Activated CD4-positive, alpha-beta T cell treated with anti-CD3 and anti-CD28 coated beads for 36 hours (primary cell): ENCODE data around the gene PXYLP1. TPM values are rescaled to one million over a fixed set of nuclear protein-coding genes. Genes with fewer than 3 reads are reported as not detected.

Experiments
- ATAC-seq: fragments of 200-7000 bp; cut with Tn5 transposase; one replicate; pipeline ENCODE4 v1.10.0; 2021; ENCODE audit warnings: mild to moderate bottlenecking, moderate library complexity
- CTCF ChIA-PET: fragments of 350-600 bp; sonication (Branson Sonifier 250); formaldehyde crosslinking; loops from one replicate; lab custom pipeline; 2021; ENCODE audit warnings: antibody characterized with exemption; lab: Charles Lee
- POLR2A ChIA-PET: fragments of 350-600 bp; sonication (Branson Sonifier 250); formaldehyde crosslinking; loops from one replicate; lab custom pipeline; 2021; ENCODE audit warnings: antibody characterized with exemption, inconsistent platforms; lab: Charles Lee
- DNase-seq: peaks from one replicate; pipeline ENCODE4 v3.0.0-alpha.2; 2020
- H3K27ac Mint-ChIP-seq: one replicate; pipeline ENCODE4 v1.8.0; 2021; ENCODE audit warnings: mixed read lengths
- H3K27me3 Mint-ChIP-seq: one replicate; pipeline ENCODE4 v1.8.0; 2021; ENCODE audit warnings: mixed read lengths
- H3K36me3 Mint-ChIP-seq: one replicate; pipeline ENCODE4 v1.8.0; 2021; ENCODE audit warnings: low read depth, mixed read lengths
- H3K4me1 Mint-ChIP-seq: one replicate; pipeline ENCODE4 v1.8.0; 2021; ENCODE audit warnings: mixed read lengths
- H3K4me3 Mint-ChIP-seq: one replicate; pipeline ENCODE4 v1.8.0; 2021; ENCODE audit warnings: mild to moderate bottlenecking, moderate library complexity, mixed read lengths
- H3K9me3 Mint-ChIP-seq: one replicate; pipeline ENCODE4 v1.8.0; 2021; ENCODE audit warnings: low read depth, mixed read lengths
- intact Hi-C, 2 experiments: fragments of 100-400 bp; cut with DNase I in 1 of 2; cut with micrococcal nuclease in 1 of 2; formaldehyde crosslinking; loops; one replicate each; pipeline versions ENCODE4 v1.14.2 to v1.15.1; 2022 to 2024; cut with DNase I, micrococcal nuclease
- total RNA-seq, 2 experiments: library from RNA; stranded (reverse); gene quantifications; one replicate each; pipeline ENCODE4 v1.2.3, GENCODE V29; 2021

Gene PXYLP1
- total RNA-seq, 2 experiments from 2014 or later: 10.3 to 12.2 TPM

DNA sequence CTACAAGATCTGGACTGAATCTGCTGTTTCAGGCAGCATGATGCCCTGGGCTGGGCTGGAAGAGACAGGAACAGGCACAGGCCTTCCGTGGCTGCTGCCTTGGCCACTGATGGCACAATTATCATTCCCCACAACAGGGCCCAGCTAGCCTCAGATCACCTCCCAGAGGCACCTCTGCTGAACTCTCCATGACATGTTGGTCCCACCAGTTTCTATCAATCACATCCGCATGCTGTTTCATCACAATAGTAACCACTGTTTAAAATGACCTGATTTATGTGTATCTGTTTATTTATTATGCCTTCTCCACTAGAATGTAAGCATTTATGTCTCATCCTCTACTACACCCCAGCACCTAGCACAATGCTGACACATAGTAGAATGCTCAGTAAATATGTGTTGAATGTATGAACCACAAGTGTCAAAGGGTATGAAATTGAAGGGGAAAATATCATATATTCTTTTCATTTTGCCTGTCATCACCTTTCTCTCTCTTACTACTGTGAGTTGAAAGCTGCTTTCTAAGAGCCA, 104.0 kb downstream of the PXYLP1 start:
- POLR2A ChIA-PET: no interaction called here
- intact Hi-C loops: no loop called here
- Mint-ChIP-seq H3K27me3 (peaks cover 5% of the 10 kb centered on the region), H3K4me3 (no peak overlapping the region), H3K36me3 (no peaks in the 10 kb centered on the region), H3K4me1 (peaks cover 6% of the 10 kb centered on the region), H3K9me3 (no peaks in the 10 kb centered on the region), H3K27ac (no peak overlapping the region)
- DNase-seq (no peak), ATAC-seq (no peak)
- CTCF ChIA-PET: interaction anchor here (0.6 to 1.5 kb wide), 4 partner anchors 12 to 508 kb away, joined by 3 to 4 read pairs (median 3); no protein-coding TSS in a partner anchor

DNA sequence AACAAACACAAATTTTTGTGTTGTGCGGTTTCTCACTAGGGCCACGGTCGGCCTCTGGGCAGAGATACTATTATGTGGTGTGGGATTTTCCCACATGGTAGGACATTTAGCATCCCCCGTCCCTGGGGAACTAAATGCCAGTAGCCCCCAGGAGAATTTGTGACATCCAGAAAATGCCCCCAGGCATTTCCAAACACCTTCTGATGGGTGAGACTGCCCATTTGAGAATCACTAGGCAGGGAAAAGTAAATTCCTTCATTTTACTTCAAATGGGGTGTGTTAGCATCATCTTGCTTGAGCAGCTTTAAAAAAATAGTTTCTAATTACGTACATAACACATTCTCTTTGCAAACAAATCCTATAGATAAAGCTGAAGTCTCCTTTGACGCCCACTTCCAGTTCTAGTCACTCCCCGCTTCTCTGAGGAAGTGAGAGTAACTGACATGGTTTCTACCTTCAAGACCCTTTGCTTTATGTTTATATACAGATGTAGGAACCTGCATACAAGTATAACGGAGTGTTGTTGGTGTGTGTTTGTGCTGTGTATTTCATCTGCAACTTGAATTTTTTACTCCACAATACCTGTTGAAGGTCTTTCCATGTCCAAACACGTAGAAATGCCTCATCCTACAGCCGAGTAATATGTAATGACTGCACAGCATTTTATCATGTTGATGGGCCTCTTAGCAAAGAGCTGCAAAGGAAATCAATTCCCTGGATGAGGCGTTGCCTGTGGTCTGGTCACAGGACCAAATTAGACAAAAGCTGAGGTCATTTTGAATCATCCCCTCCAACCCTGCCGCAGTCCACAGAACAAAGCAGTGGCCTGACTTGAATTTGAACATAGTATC, 105.3 kb downstream of the PXYLP1 start:
- ATAC-seq: no peak
- ChIA-PET POLR2A (no interaction called here), CTCF (interaction anchor here (0.6 to 1.6 kb wide), 5 partner anchors 12 to 105 kb away, joined by 3 to 4 read pairs (median 3); no protein-coding TSS in a partner anchor)
- peaks cover 5% of the 10 kb centered on the region for H3K27me3 Mint-ChIP-seq
- no peaks in the 10 kb centered on the region for H3K9me3 Mint-ChIP-seq
- no peak for DNase-seq
- no peak overlapping the region for H3K4me3 Mint-ChIP-seq
- intact Hi-C loops: no loop called here
- no peaks in the 10 kb centered on the region for H3K36me3 Mint-ChIP-seq
- no peak overlapping the region for H3K27ac Mint-ChIP-seq
- H3K4me1 Mint-ChIP-seq: peaks cover 3% of the 10 kb centered on the region

DNA sequence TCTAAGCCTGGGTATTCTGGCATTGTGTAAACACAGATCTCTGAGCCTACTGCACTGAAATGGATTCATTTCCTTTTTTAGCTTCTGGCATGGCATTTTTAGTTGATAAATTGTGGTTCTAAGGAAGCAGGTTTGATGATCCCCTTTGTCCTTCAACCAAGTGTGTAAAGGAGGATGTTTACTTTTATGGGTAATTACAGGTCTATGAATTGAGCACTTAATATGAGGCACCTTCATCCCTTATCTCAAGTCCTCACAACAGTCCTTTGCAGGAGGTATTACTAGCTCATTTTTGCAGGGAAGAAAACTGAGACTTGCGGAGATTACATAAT, 105.9 kb downstream of the PXYLP1 start:
- no peaks in the 10 kb centered on the region for H3K4me1 Mint-ChIP-seq
- DNase-seq (no peak), ATAC-seq (no peak)
- H3K27me3 Mint-ChIP-seq: peaks cover 5% of the 10 kb centered on the region
- POLR2A ChIA-PET: no interaction called here
- H3K9me3 Mint-ChIP-seq: no peaks in the 10 kb centered on the region
- CTCF ChIA-PET: interaction anchor here (0.6 to 1.6 kb wide), 5 partner anchors 11 to 104 kb away, joined by 3 to 4 read pairs (median 3); no protein-coding TSS in a partner anchor
- no peak overlapping the region for H3K4me3 Mint-ChIP-seq
- intact Hi-C loops: no loop called here
- no peak overlapping the region for H3K27ac Mint-ChIP-seq
- no peaks in the 10 kb centered on the region for H3K36me3 Mint-ChIP-seq

DNA sequence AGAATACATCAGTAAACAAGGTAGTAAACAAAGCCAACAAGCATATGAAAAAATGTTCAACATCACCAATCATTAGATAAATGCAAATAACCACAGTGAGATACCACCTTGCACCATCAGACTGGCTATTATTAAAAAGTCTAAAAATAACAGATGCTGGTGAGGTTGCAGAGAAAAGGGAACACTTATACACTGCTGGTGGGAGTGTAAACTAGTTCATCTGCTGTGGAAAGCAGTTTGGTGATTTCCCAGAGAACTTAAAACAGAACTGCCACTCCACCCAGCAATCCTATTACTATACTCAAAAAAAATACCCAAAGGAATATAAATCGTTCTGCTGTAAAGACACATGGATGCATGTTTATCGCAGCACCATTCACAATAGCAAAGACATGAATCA, 106.4 kb downstream of the PXYLP1 start:
- Mint-ChIP-seq H3K9me3 (no peaks in the 10 kb centered on the region), H3K27me3 (peaks cover 5% of the 10 kb centered on the region), H3K36me3 (no peaks in the 10 kb centered on the region), H3K4me3 (no peak overlapping the region), H3K4me1 (no peaks in the 10 kb centered on the region), H3K27ac (no peak overlapping the region)
- intact Hi-C loops: no loop called here
- ChIA-PET POLR2A (no interaction called here), CTCF (interaction anchor here (0.7 to 1.6 kb wide), 3 partner anchors 11 to 104 kb away, joined by 3 to 4 read pairs (median 3); no protein-coding TSS in a partner anchor)
- DNase-seq: no peak
- no peak for ATAC-seq

DNA sequence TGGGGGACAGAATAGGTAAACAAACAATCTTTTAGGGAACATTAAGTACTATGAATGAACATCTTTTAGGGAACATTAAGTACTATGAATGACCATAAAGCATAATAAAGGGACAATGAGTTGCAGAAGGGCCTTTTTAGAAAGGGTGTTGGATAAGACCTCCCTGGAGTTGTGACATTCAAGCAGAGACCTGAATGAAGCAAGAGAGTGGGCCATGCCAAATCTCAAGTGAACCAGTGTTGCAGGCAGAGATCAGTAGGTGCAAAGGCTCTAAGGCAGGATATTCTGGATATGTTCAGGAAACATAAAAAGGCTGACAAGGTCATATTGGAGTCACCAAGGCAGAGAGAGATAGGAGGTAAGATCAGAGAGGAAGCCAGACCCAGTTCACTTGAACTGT, 107.3 kb downstream of the PXYLP1 start:
- Mint-ChIP-seq H3K27ac (no peak overlapping the region), H3K27me3 (peaks cover 5% of the 10 kb centered on the region), H3K4me1 (no peaks in the 10 kb centered on the region), H3K4me3 (no peak overlapping the region), H3K36me3 (no peaks in the 10 kb centered on the region), H3K9me3 (no peaks in the 10 kb centered on the region)
- POLR2A ChIA-PET: no interaction called here
- intact Hi-C loops: no loop called here
- no peak for ATAC-seq
- DNase-seq: no peak
- CTCF ChIA-PET: no interaction called here

DNA sequence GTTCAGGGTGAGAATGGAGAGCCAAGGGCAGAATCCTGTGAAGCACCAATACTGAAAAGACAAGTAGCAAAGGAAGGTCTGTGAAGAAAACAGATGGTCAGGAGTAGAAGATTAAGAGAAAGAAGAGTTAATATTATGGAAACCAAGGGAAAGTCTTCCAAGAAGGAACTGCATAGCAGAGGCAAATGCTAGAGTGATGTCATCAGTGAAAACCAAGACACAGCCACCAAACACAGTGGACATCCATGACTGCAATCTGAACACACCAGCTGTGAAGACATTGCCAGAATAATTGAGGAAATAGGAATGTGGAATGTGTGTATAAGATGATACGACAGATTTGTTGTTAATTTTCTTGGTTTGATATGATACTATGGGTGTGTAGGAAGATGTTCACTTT, 109.9 kb downstream of the PXYLP1 start:
- Mint-ChIP-seq H3K4me3 (no peak overlapping the region), H3K9me3 (no peaks in the 10 kb centered on the region), H3K27ac (no peak overlapping the region), H3K36me3 (no peaks in the 10 kb centered on the region), H3K27me3 (peaks cover 2% of the 10 kb centered on the region), H3K4me1 (no peaks in the 10 kb centered on the region)
- CTCF ChIA-PET: no interaction called here
- intact Hi-C loops: no loop called here
- ATAC-seq: no peak
- no peak for DNase-seq
- POLR2A ChIA-PET: no interaction called here

DNA sequence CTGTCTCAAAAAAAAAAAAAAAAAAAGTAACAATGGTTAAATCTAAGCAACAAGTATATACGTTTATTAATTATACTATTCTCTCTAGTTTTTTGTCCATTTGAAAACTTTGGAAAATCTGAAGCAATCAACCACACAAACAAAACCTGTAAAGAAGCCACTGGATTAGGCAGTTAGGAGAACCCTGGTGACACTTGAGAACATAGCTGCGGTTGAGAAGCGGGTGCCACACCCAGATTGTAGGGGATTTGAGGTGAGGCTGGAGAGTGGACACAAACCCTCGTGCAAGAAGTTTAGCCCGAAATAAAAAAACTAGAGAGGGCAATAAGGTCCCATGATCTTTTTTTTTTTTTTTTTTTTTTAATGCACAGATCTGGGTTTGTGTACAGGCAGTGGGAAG, 110.8 kb downstream of the PXYLP1 start:
- DNase-seq (no peak), ATAC-seq (no peak)
- H3K27ac Mint-ChIP-seq: no peak overlapping the region
- no peaks in the 10 kb centered on the region for H3K4me1 Mint-ChIP-seq
- CTCF ChIA-PET: interaction anchor here (0.5 to 0.9 kb wide), 4 partner anchors 11 to 334 kb away, joined by 3 read pairs; no protein-coding TSS in a partner anchor
- H3K27me3 Mint-ChIP-seq: peaks cover 2% of the 10 kb centered on the region
- intact Hi-C loops: no loop called here
- POLR2A ChIA-PET: no interaction called here
- H3K9me3 Mint-ChIP-seq: no peaks in the 10 kb centered on the region
- H3K36me3 Mint-ChIP-seq: no peaks in the 10 kb centered on the region
- H3K4me3 Mint-ChIP-seq: no peak overlapping the region

DNA sequence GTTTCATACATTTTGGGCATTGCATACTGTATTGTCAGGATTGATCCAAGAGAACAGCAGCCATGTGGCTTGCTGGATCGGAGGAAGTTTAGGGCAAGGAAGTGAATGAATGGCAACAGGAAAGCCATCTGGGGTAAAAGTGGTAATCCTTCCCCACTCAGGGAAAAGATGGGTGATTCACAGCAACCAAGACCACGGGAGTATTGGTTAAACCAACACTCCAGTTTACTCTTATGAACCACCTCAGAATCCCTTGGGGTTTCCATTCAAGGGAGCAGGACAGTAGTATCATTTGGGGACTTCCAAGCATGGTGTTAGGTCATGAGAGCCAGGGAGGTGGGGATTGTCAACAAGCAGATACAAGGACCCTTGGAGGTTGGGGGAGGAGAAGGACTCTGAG, 111.5 kb downstream of the PXYLP1 start:
- Mint-ChIP-seq H3K27me3 (peaks cover 2% of the 10 kb centered on the region), H3K4me1 (no peaks in the 10 kb centered on the region), H3K4me3 (no peak overlapping the region), H3K27ac (no peak overlapping the region), H3K9me3 (no peaks in the 10 kb centered on the region), H3K36me3 (no peaks in the 10 kb centered on the region)
- ATAC-seq (no peak), DNase-seq (no peak)
- intact Hi-C loops: no loop called here
- POLR2A ChIA-PET: no interaction called here
- CTCF ChIA-PET: interaction anchor here (0.8 kb wide), 1 partner anchor 41 kb away, joined by 3 read pairs; no protein-coding TSS in a partner anchor

DNA sequence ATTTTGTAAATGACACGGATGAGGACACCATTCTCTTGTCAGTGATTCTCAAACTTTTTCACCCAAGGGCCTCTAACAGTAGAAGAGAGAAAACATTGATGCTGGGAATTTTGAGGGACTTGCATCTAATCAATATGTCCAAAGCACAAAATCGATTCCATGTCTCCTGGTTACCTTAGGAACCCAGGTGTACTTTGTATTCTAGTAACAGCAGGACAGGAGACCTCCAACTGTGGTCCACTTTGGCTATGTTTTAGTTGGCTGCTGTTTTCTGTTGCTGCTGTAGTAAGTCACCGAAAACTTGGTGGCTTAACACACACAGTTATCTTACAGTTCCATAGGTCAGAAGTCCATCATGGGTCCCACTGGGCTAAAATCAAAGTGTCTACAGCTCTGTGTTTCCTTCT, 112.2 kb downstream of the PXYLP1 start:
- no peaks in the 10 kb centered on the region for H3K36me3 Mint-ChIP-seq
- ATAC-seq (no peak), DNase-seq (no peak)
- peaks cover 1% of the 10 kb centered on the region for H3K27me3 Mint-ChIP-seq
- ChIA-PET CTCF (no interaction called here), POLR2A (no interaction called here)
- intact Hi-C loops: no loop called here
- no peak overlapping the region for H3K4me3 Mint-ChIP-seq
- H3K27ac Mint-ChIP-seq: no peak overlapping the region
- no peaks in the 10 kb centered on the region for H3K4me1 Mint-ChIP-seq
- no peaks in the 10 kb centered on the region for H3K9me3 Mint-ChIP-seq

Other genes starting within 250 kb of the PXYLP1 start
- not detected for gene SPSB4, start 180.5 kb upstream of the PXYLP1 start, total RNA-seq
- 10 to 100 TPM; 21.3 to 22.0 TPM for gene ZBTB38, start 136.7 kb downstream of the PXYLP1 start, total RNA-seq